ENCODE results near the gene MARCHF2. TPM values are rescaled to one million over a fixed set of nuclear protein-coding genes. Genes with fewer than 3 reads are reported as not detected.
"Not testable (repeated sequence)": the region's sequence is repeated elsewhere in the genome, so short reads cannot be mapped to it uniquely, and the experiment has no call there.

MARCHF2 gene
- polyA plus RNA-seq, 1 donor from 2014 or later = 67.9 TPM

- TF ChIP-seq TAF1 (IDR thresholded peaks at IDR 0.05; ENCODE audit: low read depth) = no peak
Observed at GRCh38 chr19:8423817-8424223, 10.7 kb downstream of the MARCHF2 start (continued).

GRCh38 chr19:8425331-8425730, 12.2 kb downstream of the MARCHF2 start:
- H3K4me2 ChIP-seq (ENCODE audit: low read length); H2AFZ ChIP-seq (ENCODE audit: low read depth, low read length); H3K27me3 ChIP-seq (ENCODE audit: insufficient read depth, low read depth, low read length); H3F3A ChIP-seq (ENCODE audit: insufficient read depth, low read length, poor library complexity, severe bottlenecking); H4K20me1 ChIP-seq (ENCODE audit: insufficient read depth); H3K79me2 ChIP-seq (replicated peaks; ENCODE audit: insufficient read depth, low read length); H3K4me3 ChIP-seq (ENCODE audit: low read length); H3K27ac ChIP-seq (ENCODE audit: low read length); H3K36me3 ChIP-seq (ENCODE audit: insufficient read depth, low read length); H3K9me3 ChIP-seq (ENCODE audit: low read length); H3K9me2 ChIP-seq (ENCODE audit: insufficient read depth, low read length); H3K9ac ChIP-seq (ENCODE audit: low read length): not testable (repeated sequence)

- H3K27ac ChIP-seq (ENCODE audit: low read length) = no peak overlapping the region
- no peak overlapping the region for H3K4me3 ChIP-seq (ENCODE audit: low read length)
- H3K27me3 ChIP-seq (ENCODE audit: insufficient read depth, low read depth, low read length) = no peaks in the 10 kb centered on the region
- no peak overlapping the region for H3K4me2 ChIP-seq (ENCODE audit: low read length)
- no peaks in the 10 kb centered on the region for H3K9me3 ChIP-seq (ENCODE audit: low read length)
- H3K9ac ChIP-seq (ENCODE audit: low read length) = no peak overlapping the region
- H4K20me1 ChIP-seq (ENCODE audit: insufficient read depth) = no peaks in the 10 kb centered on the region
- no peaks in the 10 kb centered on the region for H3K79me2 ChIP-seq (replicated peaks; ENCODE audit: insufficient read depth, low read length)
- TF ChIP-seq TAF1 (IDR thresholded peaks at IDR 0.05; ENCODE audit: low read depth) (no peak), EP300 (conservative IDR thresholded peaks at IDR 0.05; ENCODE audit: poor library complexity, severe bottlenecking) (no peak)
- H3K9me2 ChIP-seq (ENCODE audit: insufficient read depth, low read length) = no peaks in the 10 kb centered on the region
- no peaks in the 10 kb centered on the region for H3K36me3 ChIP-seq (ENCODE audit: insufficient read depth, low read length)
- no peak overlapping the region for H2AFZ ChIP-seq (ENCODE audit: low read depth, low read length)
- H3F3A ChIP-seq (ENCODE audit: insufficient read depth, low read length, poor library complexity, severe bottlenecking) = no peaks in the 10 kb centered on the region
Observed at GRCh38 chr19:8426283-8426682, 13.2 kb downstream of the MARCHF2 start.

GRCh38 chr19:8429044-8429443, 15.9 kb downstream of the MARCHF2 start:
- Histone ChIP-seq H3K79me2 (replicated peaks; ENCODE audit: insufficient read depth, low read length) (no peaks in the 10 kb centered on the region), H3K9me2 (ENCODE audit: insufficient read depth, low read length) (no peaks in the 10 kb centered on the region), H3K27me3 (ENCODE audit: insufficient read depth, low read depth, low read length) (no peaks in the 10 kb centered on the region), H4K20me1 (ENCODE audit: insufficient read depth) (no peaks in the 10 kb centered on the region), H3K9me3 (ENCODE audit: low read length) (no peaks in the 10 kb centered on the region), H3K4me2 (ENCODE audit: low read length) (no peak overlapping the region), H3F3A (ENCODE audit: insufficient read depth, low read length, poor library complexity, severe bottlenecking) (no peaks in the 10 kb centered on the region), H3K27ac (ENCODE audit: low read length) (no peak overlapping the region), H3K9ac (ENCODE audit: low read length) (no peak overlapping the region), H3K36me3 (ENCODE audit: insufficient read depth, low read length) (no peaks in the 10 kb centered on the region), H3K4me3 (ENCODE audit: low read length) (no peak overlapping the region), H2AFZ (ENCODE audit: low read depth, low read length) (no peak overlapping the region)
- TF ChIP-seq EP300 (conservative IDR thresholded peaks at IDR 0.05; ENCODE audit: poor library complexity, severe bottlenecking) (no peak), MXI1 (conservative IDR thresholded peaks at IDR 0.05; ENCODE audit: poor library complexity, severe bottlenecking) (no peak), REST (IDR thresholded peaks at IDR 0.05; ENCODE audit: borderline replicate concordance) (no peak), RAD21 (conservative IDR thresholded peaks at IDR 0.05) (no peak)

Measured in neural cell (in vitro differentiated cells).